ENCODE measurements around the gene ZNF236. TPM values are rescaled to one million over a fixed set of nuclear protein-coding genes. Genes with fewer than 3 reads are reported as not detected.

The ZNF236 gene
- polyA plus RNA-seq, 3 donors from 2014 or later = 2.2 to 11.5 (median 3.4) TPM

- no peak for DNase-seq
- H3K4me1 Mint-ChIP-seq = peaks cover 40 to 62% of the 10 kb centered on the region in 2 donors
- H3K9me3 Mint-ChIP-seq = no peaks in the 10 kb centered on the region
- peak overlapping the region; percentile 31 to 89 (median 71) for H3K4me3 Mint-ChIP-seq
- peaks cover 11 to 29% (median 24%) of the 10 kb centered on the region in 3 donors for H3K27me3 Mint-ChIP-seq (ENCODE audit: low read depth in 3 of 3)
- H3K27ac Mint-ChIP-seq = peak overlapping the region; percentile 13 to 91 (median 74)
- H3K36me3 Mint-ChIP-seq = no peaks in the 10 kb centered on the region
Measured at GRCh38 chr18:76824754-76825153, 2.4 kb downstream of the ZNF236 start.

- H3K27ac Mint-ChIP-seq = peak overlapping the region in 3 of 6 donors; percentile 2 to 69 (median 12)
- no peak overlapping the region for H3K4me3 Mint-ChIP-seq
- DNase-seq = no peak
- H3K4me1 Mint-ChIP-seq = peaks cover 23 to 47% of the 10 kb centered on the region in 2 donors
- no peaks in the 10 kb centered on the region for H3K9me3 Mint-ChIP-seq
- peaks cover 6 to 16% (median 13%) of the 10 kb centered on the region in 3 donors for H3K27me3 Mint-ChIP-seq (ENCODE audit: low read depth in 3 of 3)
- H3K36me3 Mint-ChIP-seq = peaks cover 0 to 2% (median 0%) of the 10 kb centered on the region in 3 donors
Measured at GRCh38 chr18:76827205-76828200, 5.1 kb downstream of the ZNF236 start.

GRCh38 chr18:76834379-76834778 lies 12.0 kb downstream of the ZNF236 start:
- H3K9me3 Mint-ChIP-seq = no peaks in the 10 kb centered on the region
- H3K36me3 Mint-ChIP-seq = peaks cover 0 to 7% (median 0%) of the 10 kb centered on the region in 3 donors
- H3K4me1 Mint-ChIP-seq = peaks cover 20 to 42% of the 10 kb centered on the region in 2 donors
- peak overlapping the region in 1 of 6 donors; percentile 4 for H3K27ac Mint-ChIP-seq
- peaks cover 0 to 2% (median 2%) of the 10 kb centered on the region in 3 donors for H3K27me3 Mint-ChIP-seq (ENCODE audit: low read depth in 3 of 3)
- no peak for DNase-seq
- H3K4me3 Mint-ChIP-seq = no peak overlapping the region

GRCh38 chr18:76835380-76835779 lies 13.0 kb downstream of the ZNF236 start:
- Mint-ChIP-seq H3K9me3 (no peaks in the 10 kb centered on the region), H3K27ac (no peak overlapping the region), H3K27me3 (ENCODE audit: low read depth in 3 of 3) (peaks cover 0 to 2% (median 2%) of the 10 kb centered on the region in 3 donors), H3K4me1 (peaks cover 20 to 47% of the 10 kb centered on the region in 2 donors), H3K36me3 (peaks cover 0 to 7% (median 0%) of the 10 kb centered on the region in 3 donors), H3K4me3 (no peak overlapping the region)
- DNase-seq = no peak

- H3K9me3 Mint-ChIP-seq = no peaks in the 10 kb centered on the region
- H3K27ac Mint-ChIP-seq = no peak overlapping the region
Measured at GRCh38 chr18:76837071-76837470, 14.7 kb downstream of the ZNF236 start.

GRCh38 chr18:76838182-76838581 lies 15.8 kb downstream of the ZNF236 start:
- Mint-ChIP-seq H3K27ac (peak overlapping the region in 1 of 6 donors; percentile 8), H3K36me3 (peaks cover 0 to 4% (median 0%) of the 10 kb centered on the region in 3 donors), H3K9me3 (no peaks in the 10 kb centered on the region), H3K27me3 (ENCODE audit: low read depth in 3 of 3) (peaks cover 0 to 2% (median 0%) of the 10 kb centered on the region in 3 donors), H3K4me1 (peaks cover 17 to 48% of the 10 kb centered on the region in 2 donors), H3K4me3 (no peak overlapping the region)
- no peak for DNase-seq

More at GRCh38 chr18:76837071-76837470, 14.7 kb downstream of the ZNF236 start:
- DNase-seq = no peak
- no peak overlapping the region for H3K4me3 Mint-ChIP-seq
- peaks cover 0 to 2% (median 2%) of the 10 kb centered on the region in 3 donors for H3K27me3 Mint-ChIP-seq (ENCODE audit: low read depth in 3 of 3)
- H3K4me1 Mint-ChIP-seq = peaks cover 17 to 44% of the 10 kb centered on the region in 2 donors
- peaks cover 0 to 7% (median 0%) of the 10 kb centered on the region in 3 donors for H3K36me3 Mint-ChIP-seq

DNA sequence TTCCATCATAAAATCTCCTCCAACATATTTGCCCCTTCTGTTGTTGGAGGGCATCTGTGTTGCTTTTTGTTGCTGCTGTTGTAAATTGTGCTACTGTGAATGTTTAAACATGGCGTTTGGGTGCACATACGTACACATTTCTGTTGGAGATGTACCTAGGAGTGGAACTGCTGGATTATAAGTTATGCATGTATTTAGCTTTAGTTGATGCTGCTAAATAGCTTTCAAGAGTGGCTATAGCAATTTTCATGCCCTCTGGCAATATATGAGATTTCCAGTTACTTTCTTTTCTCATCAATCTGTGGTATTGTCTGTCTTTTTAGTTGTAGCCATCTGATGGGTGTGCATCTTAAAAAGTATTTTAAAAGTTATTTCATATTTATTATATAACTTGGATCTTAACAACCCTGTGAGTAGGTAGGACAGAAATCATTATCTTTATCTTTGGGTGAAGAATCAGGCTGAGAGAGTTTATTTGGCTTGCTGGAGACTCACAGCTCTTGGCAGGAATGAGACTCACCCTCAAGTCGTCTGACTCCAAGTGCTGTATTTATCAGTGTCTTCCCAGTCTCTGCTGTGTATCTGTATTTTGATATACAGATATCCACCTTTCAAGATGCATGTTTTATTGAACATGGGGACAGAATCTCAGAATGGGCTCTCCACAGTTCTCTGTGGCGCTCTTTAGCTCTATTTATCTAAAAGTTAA lies 16.9 kb downstream of the ZNF236 start:
- H3K4me3 Mint-ChIP-seq = no peak overlapping the region

DNA sequence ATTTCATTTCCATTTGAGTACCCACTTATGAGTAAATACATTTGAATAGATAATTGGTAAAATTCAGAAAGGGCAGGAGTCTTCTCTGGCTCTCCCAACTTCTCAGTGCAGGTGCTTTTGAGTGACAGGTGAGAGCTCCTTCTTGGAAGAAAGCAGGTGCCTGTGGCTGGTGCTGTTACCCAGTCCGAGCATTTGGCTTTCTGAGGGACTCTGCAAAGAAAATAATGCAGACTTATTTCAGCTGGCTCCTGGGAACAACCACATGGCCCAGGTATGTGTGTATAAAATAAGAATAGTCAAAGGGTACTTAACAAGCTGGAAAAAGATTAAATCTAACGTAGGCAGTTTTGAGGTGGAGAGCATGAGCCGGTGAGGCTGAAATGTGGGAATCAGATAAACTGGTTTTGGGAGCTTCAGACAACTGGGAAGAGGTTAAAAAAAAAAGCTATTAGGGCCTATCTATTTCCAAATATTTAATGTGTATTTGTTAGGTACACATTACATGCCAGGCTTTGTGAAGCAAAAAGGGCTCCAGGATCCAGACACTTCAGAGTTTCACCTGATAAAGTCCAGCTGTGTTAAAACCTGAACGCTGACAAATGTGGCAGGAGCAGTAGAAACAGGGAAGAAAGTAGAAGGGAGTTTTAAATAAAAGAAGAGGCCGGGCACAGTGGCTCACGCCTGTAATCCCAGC lies 20.6 kb downstream of the ZNF236 start:
- Mint-ChIP-seq H3K4me3 (no peak overlapping the region), H3K4me1 (peaks cover 18 to 44% of the 10 kb centered on the region in 2 donors), H3K9me3 (no peaks in the 10 kb centered on the region), H3K36me3 (no peaks in the 10 kb centered on the region), H3K27ac (peak overlapping the region in 1 of 6 donors; percentile 64), H3K27me3 (ENCODE audit: low read depth in 3 of 3) (no peaks in the 10 kb centered on the region)
- no peak for DNase-seq

More for the DNA sequence above, 16.9 kb downstream of the ZNF236 start:
- H3K27me3 Mint-ChIP-seq (ENCODE audit: low read depth in 3 of 3) = peaks cover 0 to 2% (median 0%) of the 10 kb centered on the region in 3 donors
- no peak overlapping the region for H3K27ac Mint-ChIP-seq
- DNase-seq = no peak
- peaks cover 0 to 3% (median 0%) of the 10 kb centered on the region in 3 donors for H3K36me3 Mint-ChIP-seq
- no peaks in the 10 kb centered on the region for H3K9me3 Mint-ChIP-seq
- H3K4me1 Mint-ChIP-seq = peaks cover 17 to 50% of the 10 kb centered on the region in 2 donors

- no peak overlapping the region for H3K27ac Mint-ChIP-seq
- peaks cover 13 to 40% of the 10 kb centered on the region in 2 donors for H3K4me1 Mint-ChIP-seq
Measured at GRCh38 chr18:76844144-76844543, 21.8 kb downstream of the ZNF236 start.

GRCh38 chr18:76844742-76845477 lies 22.6 kb downstream of the ZNF236 start:
- no peak for DNase-seq
- peak overlapping the region in 1 of 6 donors; percentile 36 for H3K27ac Mint-ChIP-seq
- H3K4me3 Mint-ChIP-seq = no peak overlapping the region
- H3K36me3 Mint-ChIP-seq = peaks cover 0 to 3% (median 0%) of the 10 kb centered on the region in 3 donors
- no peaks in the 10 kb centered on the region for H3K9me3 Mint-ChIP-seq
- no peaks in the 10 kb centered on the region for H3K27me3 Mint-ChIP-seq (ENCODE audit: low read depth in 3 of 3)
- peaks cover 15 to 40% of the 10 kb centered on the region in 2 donors for H3K4me1 Mint-ChIP-seq

More at GRCh38 chr18:76844144-76844543, 21.8 kb downstream of the ZNF236 start:
- DNase-seq = no peak
- H3K4me3 Mint-ChIP-seq = no peak overlapping the region
- H3K36me3 Mint-ChIP-seq = no peaks in the 10 kb centered on the region
- no peaks in the 10 kb centered on the region for H3K27me3 Mint-ChIP-seq (ENCODE audit: low read depth in 3 of 3)
- no peaks in the 10 kb centered on the region for H3K9me3 Mint-ChIP-seq

DNA sequence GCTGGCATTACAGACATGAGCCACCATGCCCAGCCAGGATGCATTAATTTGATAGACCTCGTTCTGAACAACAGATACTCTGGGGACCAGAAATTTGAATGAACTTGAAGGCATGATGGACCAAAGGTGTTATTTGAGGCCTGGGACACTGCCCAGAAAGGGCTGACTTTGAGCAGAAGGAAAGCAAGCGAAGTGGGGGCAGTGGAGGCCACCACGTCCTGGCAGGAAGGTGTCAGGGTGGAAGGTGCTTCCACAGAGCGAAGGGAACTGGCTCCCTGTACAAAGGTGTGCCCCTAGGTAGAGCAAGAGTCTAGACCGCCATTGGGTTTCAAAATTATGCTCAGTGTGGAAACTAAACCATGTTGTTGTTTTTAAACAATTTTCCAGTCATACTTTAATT lies 23.9 kb downstream of the ZNF236 start:
- Mint-ChIP-seq H3K36me3 (peaks cover 0 to 3% (median under 1%) of the 10 kb centered on the region in 3 donors), H3K4me1 (peaks cover 15 to 38% of the 10 kb centered on the region in 2 donors), H3K4me3 (no peak overlapping the region), H3K9me3 (no peaks in the 10 kb centered on the region), H3K27ac (peak overlapping the region in 1 of 6 donors; percentile 51), H3K27me3 (ENCODE audit: low read depth in 3 of 3) (no peaks in the 10 kb centered on the region)
- no peak for DNase-seq

DNA sequence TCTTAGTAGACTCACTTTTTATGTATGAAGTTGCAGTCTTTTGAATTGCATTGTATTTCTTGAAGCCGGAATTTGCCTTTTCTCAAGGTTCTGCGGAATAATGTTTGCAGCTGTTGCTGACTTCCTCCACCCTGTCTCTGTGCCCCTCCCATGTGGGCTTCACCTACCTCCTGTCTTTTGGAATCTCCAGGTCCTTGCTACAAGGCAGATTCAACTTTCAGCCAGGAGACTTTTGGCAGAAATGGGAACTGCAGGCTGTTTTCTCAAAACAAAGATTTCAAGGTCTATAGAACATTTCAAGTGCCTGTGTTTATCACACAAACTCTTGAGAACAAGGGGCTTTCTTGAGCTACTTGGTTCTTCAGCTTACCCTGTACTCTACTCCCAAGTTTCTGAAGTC lies 25.6 kb downstream of the ZNF236 start:
- H3K9me3 Mint-ChIP-seq = no peaks in the 10 kb centered on the region
- no peak overlapping the region for H3K4me3 Mint-ChIP-seq
- peaks cover 15 to 36% of the 10 kb centered on the region in 2 donors for H3K4me1 Mint-ChIP-seq
- no peaks in the 10 kb centered on the region for H3K27me3 Mint-ChIP-seq (ENCODE audit: low read depth in 3 of 3)
- H3K27ac Mint-ChIP-seq = no peak overlapping the region
- peaks cover 6 to 13% (median 12%) of the 10 kb centered on the region in 3 donors for H3K36me3 Mint-ChIP-seq
- no peak for DNase-seq

Data from immature natural killer cell (primary cell).